H1 (cell line): ENCODE data around the gene NFAM1. TPM values are rescaled to one million over a fixed set of nuclear protein-coding genes. Genes with fewer than 3 reads are reported as not detected.

ENCODE experiments used
- ASH2L ChIP-seq: fragments of 200-600, 300-600 bp; sonication (generic); IDR thresholded peaks from one replicate; pipeline ENCODE4 v1.7.1; 2017; ENCODE audit warnings: low read length
- CEBPB ChIP-seq: IDR thresholded peaks from 2 replicates; pipeline ENCODE4 v1.6.1; 2012; ENCODE audit warnings: low read depth, low read length
- HDAC2 ChIP-seq, 2 experiments: fragments of 300-600 bp in 1 of 2; sonication (generic) in 1 of 2; IDR thresholded peaks; 2 replicates each; pipeline ENCODE4 v1.6.1; 2011 to 2012; ENCODE audit warnings: low read depth in 2 of 2, low read length in 2 of 2, mild to moderate bottlenecking in 2 of 2, moderate library complexity in 2 of 2, borderline replicate concordance in 1 of 2, inconsistent platforms in 1 of 2
- KDM5A ChIP-seq: fragments of 200-600 bp; IDR thresholded peaks from 2 replicates; pipeline ENCODE4 v1.7.1; 2012; ENCODE audit warnings: mild to moderate bottlenecking, low read length, inconsistent platforms, mixed read lengths
- PHF8 ChIP-seq: fragments of 200-600 bp; sonication (generic); conservative IDR thresholded peaks from 2 replicates; pipeline ENCODE4 v1.7.1; 2012; ENCODE audit warnings: low read depth, mild to moderate bottlenecking, inconsistent platforms, low read length, moderate library complexity
- RAD21 ChIP-seq, 2 experiments: IDR thresholded peaks in 1 of 2; conservative IDR thresholded peaks in 1 of 2; 2 replicates each; pipeline ENCODE4 v1.6.1; 2011; ENCODE audit warnings: low read depth in 2 of 2, low read length in 2 of 2, improper control_type of control experiment in 1 of 2, inconsistent platforms in 1 of 2, mild to moderate bottlenecking in 1 of 2, moderate library complexity in 1 of 2
- SIN3A ChIP-seq, 2 experiments: IDR thresholded peaks in 1 of 2; conservative IDR thresholded peaks in 1 of 2; 2 replicates each; pipeline ENCODE4 v1.6.1; 2011 to 2012; ENCODE audit warnings: low read length in 2 of 2, improper control_type of control experiment in 1 of 2, low read depth in 1 of 2, mild to moderate bottlenecking in 1 of 2
- SIRT6 ChIP-seq: IDR thresholded peaks from one replicate; pipeline ENCODE4 v1.7.1; 2012; ENCODE audit warnings: low read length, inconsistent platforms
- TAF1 ChIP-seq: IDR thresholded peaks from 2 replicates; pipeline ENCODE4 v1.6.1; 2011; ENCODE audit warnings: mild to moderate bottlenecking, low read depth, low read length
- TBP ChIP-seq: IDR thresholded peaks from 2 replicates; pipeline ENCODE4 v1.6.1; 2011; ENCODE audit warnings: low read depth, low read length, improper control_type of control experiment
- TCF12 ChIP-seq: IDR thresholded peaks from 2 replicates; pipeline ENCODE4 v1.6.1; 2011; ENCODE audit warnings: low read depth, mild to moderate bottlenecking, low read length
- TEAD4 ChIP-seq: IDR thresholded peaks from 2 replicates; pipeline ENCODE4 v1.6.1; 2012; ENCODE audit warnings: low read depth, low read length, inconsistent platforms, mixed read lengths
- polyA plus RNA-seq, 7 experiments: library from polyadenylated mRNA; depleted of rRNA in 3 of 7; stranded (reverse) in 5 of 7; unstranded in 2 of 7; fragments of >200 nt in 5 of 7; fragments of 200-250 nt in 2 of 7; gene quantifications; 1 replicate in 5 of 7; 2 replicates in 1 of 7; 4 replicates in 1 of 7; pipeline versions ENCODE4 v1.2.1 to v1.2.3, GENCODE V29; 2011 to 2013; ENCODE audit warnings: missing spikeins in 2 of 7, mixed read lengths in 2 of 7
- total RNA-seq: library from RNA; stranded (reverse); fragmentation: NEBNext Ultra II Directional; extraction: Animal tissue kit (Norgen Biotek cat#: 25700); gene quantifications from 2 replicates; pipeline ENCODE4 v1.2.1, GENCODE V29; 2021

NFAM1 gene
- total and polyA plus RNA-seq, 2 of the 8 experiments (the other 6 are each of a cell fraction or from before 2014, with no cell fraction given) = 0.62 to 0.73 TPM

DNA sequence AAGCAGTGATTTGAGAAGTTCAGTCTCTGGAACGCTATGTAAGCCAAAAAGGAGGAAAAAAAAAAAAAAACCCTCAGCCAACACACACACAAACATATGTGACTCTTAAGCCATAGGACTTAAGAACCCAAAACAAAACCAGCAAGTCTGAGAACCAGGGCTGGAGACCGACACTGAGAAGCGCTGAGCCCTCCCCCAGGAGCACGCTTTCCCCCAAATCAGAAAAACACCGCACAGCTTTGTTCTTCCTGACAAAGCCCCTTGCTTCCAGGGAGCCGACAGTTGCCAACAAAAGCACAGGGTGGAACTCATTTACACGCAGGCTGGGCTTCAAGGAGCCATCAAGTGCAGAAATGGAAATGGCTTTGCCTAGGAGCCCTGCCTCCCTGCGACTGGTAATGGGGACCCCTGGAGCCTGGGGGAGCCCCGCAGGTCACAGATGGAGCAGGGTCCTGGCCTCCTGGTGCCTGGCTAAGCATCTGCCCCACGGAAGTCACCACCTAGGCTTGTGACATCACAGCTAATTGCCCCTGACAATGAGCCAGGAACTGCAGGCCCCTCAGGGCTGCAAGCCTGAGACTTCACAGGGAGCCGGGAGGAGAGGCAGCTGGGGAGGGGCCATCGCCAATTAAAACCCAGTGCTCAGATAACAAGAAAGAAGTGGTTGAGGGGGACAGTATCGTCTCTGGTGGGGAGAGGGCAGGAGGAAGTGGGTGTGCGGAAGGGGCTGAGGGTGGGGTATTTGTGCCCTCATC lies 66.9 kb downstream of the NFAM1 start (continued):
- TF ChIP-seq TEAD4 = no peak
- TF ChIP-seq KDM5A = no peak
- TF ChIP-seq RAD21 (IDR thresholded peaks at IDR 0.05 in 1 of 2, conservative IDR thresholded peaks at IDR 0.05 in 1 of 2; ENCODE audit: low read depth in 2 of 2, low read length in 2 of 2) = 0 out of 4 replicates have a peak, but pooled peaks of 1 of the 2 experiments have one; percentile 5
- TF ChIP-seq SIN3A (conservative IDR thresholded peaks at IDR 0.05 in 1 of 2, IDR thresholded peaks at IDR 0.05 in 1 of 2; ENCODE audit: low read depth in 1 of 2, low read length in 2 of 2) = no peak; a peak in 1 of 4 replicates
- TF ChIP-seq PHF8 = no peak
- TF ChIP-seq TCF12 = no peak
- TF ChIP-seq TBP = 0 out of 2 replicates have a peak, but pooled peaks have one; percentile 44
- no peak for TF ChIP-seq TAF1
- no peak for TF ChIP-seq CEBPB
- TF ChIP-seq ASH2L = peak; percentile 41
- peak in 1 of 2 experiments; percentile 87; a peak in 2 of 4 replicates for TF ChIP-seq HDAC2 (IDR thresholded peaks at IDR 0.05; ENCODE audit: borderline replicate concordance in 1 of 2, low read depth in 2 of 2, low read length in 2 of 2)
- TF ChIP-seq SIRT6 = no peak
